Lower lobe of right lung (tissue), 2 donors: ENCODE data around the gene NME3. TPM values are rescaled to one million over a fixed set of nuclear protein-coding genes. Genes with fewer than 3 reads are reported as not detected.
A peak's percentile ranks its signal among the peaks of the same experiment; 100 is the strongest.

Experiments
- ATAC-seq, 2 donors: fragments of 200-7000 bp; cut with Tn5 transposase; one replicate each; pipeline ENCODE4 v1.9.1; 2020 to 2022; ENCODE audit warnings: mild to moderate bottlenecking in 2 of 2, moderate library complexity in 2 of 2
- DNase-seq: peaks from one replicate; pipeline ENCODE4 v3.0.0-alpha.2; 2020
- H3K27ac ChIP-seq: fragments of 200-600 bp; one replicate; pipeline ENCODE4 v1.8.0; 2022
- H3K27me3 ChIP-seq: fragments of 200-600 bp; one replicate; pipeline ENCODE4 v1.8.0; 2022; ENCODE audit warnings: low read depth
- H3K36me3 ChIP-seq: fragments of 200-600 bp; one replicate; pipeline ENCODE4 v1.8.0; 2022; ENCODE audit warnings: mild to moderate bottlenecking
- H3K4me1 ChIP-seq: fragments of 200-600 bp; one replicate; pipeline ENCODE4 v1.8.0; 2022
- H3K4me3 ChIP-seq: fragments of 200-600 bp; one replicate; pipeline ENCODE4 v1.8.0; 2022; ENCODE audit warnings: mild to moderate bottlenecking
- H3K9me3 ChIP-seq: fragments of 200-600 bp; one replicate; pipeline ENCODE4 v1.8.0; 2022
- CTCF ChIP-seq: fragments of 200-600 bp; IDR thresholded peaks from one replicate; pipeline ENCODE4 v1.8.0; 2022; ENCODE audit warnings: antibody characterized with exemption, mild to moderate bottlenecking
- intact Hi-C: fragments of 100-400 bp; cut with DNase I; formaldehyde crosslinking; loops from one replicate; pipeline ENCODE4 v1.11.0; 2022
- total RNA-seq: library from RNA; stranded (reverse); fragmentation: NEBNext Ultra II Directional; extraction: Animal tissue kit (Norgen Biotek cat#: 25700); gene quantifications from one replicate; pipeline ENCODE4 v1.2.1, GENCODE V29; 2021
- donor health status: DM: no; HTN: yes; CAD: no; lungs with severe emphysema.

Gene NME3
- total RNA-seq, 1 donor from 2014 or later: 56.5 TPM

- ATAC-seq (no peak), DNase-seq (no peak)
- H3K4me1 ChIP-seq: peaks cover 4% of the 10 kb centered on the region
- H3K36me3 ChIP-seq: peaks cover 78% of the 10 kb centered on the region
- H3K9me3 ChIP-seq: no peaks in the 10 kb centered on the region
- no peaks in the 10 kb centered on the region for H3K27me3 ChIP-seq
- no peak overlapping the region for H3K4me3 ChIP-seq
- H3K27ac ChIP-seq: no peak overlapping the region
- no peak for TF ChIP-seq CTCF
- intact Hi-C loops: no loop called here
These were observed 47.7 kb upstream of the NME3 start for GRCh38 chr16:1818873-1819525.

- no peak overlapping the region for H3K27ac ChIP-seq
- no peaks in the 10 kb centered on the region for H3K4me1 ChIP-seq
- H3K4me3 ChIP-seq: no peak overlapping the region
- H3K9me3 ChIP-seq: no peaks in the 10 kb centered on the region
- DNase-seq (no peak), ATAC-seq (no peak)
- TF ChIP-seq CTCF: no peak
- no peaks in the 10 kb centered on the region for H3K27me3 ChIP-seq
- intact Hi-C loops: no loop called here
- peaks cover 83% of the 10 kb centered on the region for H3K36me3 ChIP-seq
These were observed 47.0 kb upstream of the NME3 start for GRCh38 chr16:1818204-1818872.

- ATAC-seq: no peak
- H3K36me3 ChIP-seq: peaks cover 79% of the 10 kb centered on the region
- intact Hi-C loops: no loop called here
These were observed 46.4 kb upstream of the NME3 start for GRCh38 chr16:1817716-1818115.

GRCh38 chr16:1817276-1817589 is 45.9 kb upstream of the NME3 start:
- DNase-seq (no peak), ATAC-seq (no peak)
- Histone ChIP-seq H3K4me3 (no peak overlapping the region), H3K27me3 (no peaks in the 10 kb centered on the region), H3K4me1 (peaks cover 11% of the 10 kb centered on the region), H3K9me3 (no peaks in the 10 kb centered on the region), H3K27ac (no peak overlapping the region), H3K36me3 (peaks cover 74% of the 10 kb centered on the region)
- intact Hi-C loops: no loop called here
- TF ChIP-seq CTCF: no peak

More at GRCh38 chr16:1817716-1818115, 46.4 kb upstream of the NME3 start:
- no peak overlapping the region for H3K27ac ChIP-seq
- H3K27me3 ChIP-seq: no peaks in the 10 kb centered on the region
- DNase-seq: no peak
- peaks cover 6% of the 10 kb centered on the region for H3K4me1 ChIP-seq
- no peak for TF ChIP-seq CTCF
- no peak overlapping the region for H3K4me3 ChIP-seq
- no peaks in the 10 kb centered on the region for H3K9me3 ChIP-seq

GRCh38 chr16:1816396-1817275 is 45.3 kb upstream of the NME3 start:
- DNase-seq (peak; percentile 45), ATAC-seq (no peak)
- H3K4me3 ChIP-seq: no peak overlapping the region
- no peak for TF ChIP-seq CTCF
- H3K27me3 ChIP-seq: no peaks in the 10 kb centered on the region
- intact Hi-C loops: no loop called here
- H3K4me1 ChIP-seq: peaks cover 11% of the 10 kb centered on the region
- H3K36me3 ChIP-seq: peaks cover 68% of the 10 kb centered on the region
- H3K27ac ChIP-seq: no peak overlapping the region
- H3K9me3 ChIP-seq: no peaks in the 10 kb centered on the region
